OCI-LY7 (cell line): ENCODE results near the gene TTC9. TPM values are rescaled to one million over a fixed set of nuclear protein-coding genes. Genes with fewer than 3 reads are reported as not detected.

Experiments
- BruUV-seq: library from RNA; stranded (reverse); fragments of 400-500 nt; replicated peaks from 2 replicates; lab custom pipeline; 2021; lab: Mats Ljungman, UMichigan
- CTCF ChIA-PET: fragments of 300-600 bp; sonication (Branson Sonifier 250); formaldehyde crosslinking; loops from one replicate; lab custom pipeline; 2022; ENCODE audit warnings: antibody characterized with exemption; ENCODE audit not compliant: unreplicated experiment; lab: Charles Lee
- POLR2A ChIA-PET: fragments of 300-600 bp; sonication (Branson Sonifier 250); formaldehyde crosslinking; loops from one replicate; lab custom pipeline; 2022; ENCODE audit warnings: antibody characterized with exemption; lab: Charles Lee
- DNase-seq: peaks from one replicate; pipeline ENCODE4 v3.0.0-alpha.2; 2015; ENCODE audit warnings: low spot score
- H2AFZ ChIP-seq: fragments of 200-600 bp; sonication (generic), shearing (Covaris generic); 2 replicates; pipeline ENCODE4 v1.6.1; 2014; ENCODE audit warnings: mild to moderate bottlenecking, antibody characterized with exemption, low read length, moderate library complexity
- H3K27ac ChIP-seq: fragments of 200-600 bp; sonication (generic); 2 replicates; pipeline ENCODE4 v1.5.1; 2014; ENCODE audit warnings: mixed run types, low read depth, mild to moderate bottlenecking, moderate library complexity, low read length, inconsistent platforms; ENCODE audit not compliant: poor library complexity, severe bottlenecking
- H3K36me3 ChIP-seq: fragments of 200-600 bp; sonication (generic); 2 replicates; pipeline ENCODE4 v1.6.1; 2014; ENCODE audit warnings: mild to moderate bottlenecking, antibody characterized with exemption, low read length, moderate library complexity, mixed read lengths; ENCODE audit not compliant: insufficient read depth
- H3K4me1 ChIP-seq: fragments of 200-600 bp; sonication (generic); 2 replicates; pipeline ENCODE4 v1.5.1; 2014; ENCODE audit warnings: mild to moderate bottlenecking, low read length; ENCODE audit not compliant: insufficient read depth, poor library complexity, severe bottlenecking
- H3K4me2 ChIP-seq: fragments of 200-600 bp; sonication (generic); 2 replicates; pipeline ENCODE4 v1.6.1; 2014; ENCODE audit warnings: mild to moderate bottlenecking, low read length
- H3K4me3 ChIP-seq: fragments of 200-600 bp; sonication (generic); 2 replicates; pipeline ENCODE4 v1.5.1; 2014; ENCODE audit warnings: mild to moderate bottlenecking, low read depth, low read length; ENCODE audit not compliant: poor library complexity, severe bottlenecking
- H3K79me2 ChIP-seq: fragments of 200-600 bp; sonication (generic); 2 replicates; pipeline ENCODE4 v1.6.1; 2016; ENCODE audit warnings: low read depth, mild to moderate bottlenecking, low read length, moderate library complexity, mixed read lengths; ENCODE audit not compliant: insufficient read depth
- H3K9me2 ChIP-seq: fragments of 200-600 bp; sonication (generic); 2 replicates; pipeline ENCODE4 v1.6.1; 2016; ENCODE audit warnings: mild to moderate bottlenecking, low read length, mixed read lengths; ENCODE audit not compliant: insufficient read depth
- H3K9me3 ChIP-seq: fragments of 200-600 bp; sonication (generic); 2 replicates; pipeline ENCODE4 v1.6.1; 2014; ENCODE audit warnings: mild to moderate bottlenecking, mixed run types, low read length, mixed read lengths
- H4K20me1 ChIP-seq: fragments of 200-600 bp; sonication (generic); 2 replicates; pipeline ENCODE4 v1.6.1; 2014; ENCODE audit warnings: mild to moderate bottlenecking, antibody characterized with exemption, low read length, moderate library complexity, mixed read lengths; ENCODE audit not compliant: insufficient read depth
- EZH2phosphoT487 ChIP-seq: fragments of 200-600 bp; sonication (generic); IDR thresholded peaks from 2 replicates; pipeline ENCODE4 v1.6.1; 2018; ENCODE audit warnings: low read depth, borderline replicate concordance, mild to moderate bottlenecking, mixed run types, antibody characterized with exemption, low read length, moderate library complexity, mixed read lengths
- intact Hi-C: fragments of 100-400 bp; cut with micrococcal nuclease; formaldehyde crosslinking; loops from one replicate; pipeline ENCODE4 v1.10.0; 2022; ENCODE audit not compliant: unreplicated experiment
- total RNA-seq, 2 experiments: library from RNA; depleted of rRNA in 1 of 2; stranded (reverse); fragments of >200 nt in 1 of 2; shearing (Covaris generic) in 1 of 2; gene quantifications; 2 replicates each; pipeline ENCODE4 v1.2.3, GENCODE V29; 2014 to 2022
- TF ChIP-seq, protein P1 (sequence below): fragments of 200-600 bp; sonication (generic); conservative IDR thresholded peaks from 2 replicates; pipeline ENCODE4 v1.5.1; 2014; ENCODE audit warnings: mild to moderate bottlenecking, antibody characterized with exemption, low read length, moderate library complexity, mixed read lengths

The TTC9 gene
- total RNA-seq, 2 experiments from 2014 or later: 11.0 to 13.0 TPM

DNA sequence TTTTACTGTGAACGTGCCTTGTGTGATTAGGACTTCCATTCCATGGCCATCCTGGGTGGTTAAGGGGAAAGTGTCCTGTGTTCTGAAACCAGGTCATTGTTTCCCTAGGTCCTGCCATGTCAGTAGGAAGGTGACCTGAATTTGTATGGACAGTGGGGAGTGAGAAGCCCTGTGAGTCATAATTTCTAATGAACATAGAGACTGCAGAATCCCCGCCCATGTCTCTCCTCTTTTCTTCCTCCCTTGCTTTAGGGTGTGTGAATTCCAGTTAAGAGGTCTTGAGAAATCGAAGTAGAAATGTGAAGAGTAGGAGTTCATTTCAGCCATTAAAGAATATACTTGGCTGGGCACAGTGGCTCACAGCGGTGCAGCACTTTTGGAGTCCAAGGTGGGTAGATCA lies 8.1 kb downstream of the TTC9 start:
- intact Hi-C loops: loop anchor here (10.0 kb wide), 1 partner anchor 1035 kb away; the partner anchor contains the start of gene SUSD6
- Histone ChIP-seq H3K27ac (no peak overlapping the region), H3K9me3 (peaks cover 3% of the 10 kb centered on the region; the same call in 1 of the 2 replicates), H2AFZ (no peak overlapping the region), H3K9me2 (no peaks in the 10 kb centered on the region), H3K4me2 (no peak overlapping the region), H4K20me1 (no peaks in the 10 kb centered on the region), H3K79me2 (peaks cover 64% of the 10 kb centered on the region), H3K36me3 (peaks cover 85% of the 10 kb centered on the region), H3K4me1 (peaks cover 71% of the 10 kb centered on the region), H3K4me3 (no peak overlapping the region)
- TF ChIP-seq, protein P1, sequence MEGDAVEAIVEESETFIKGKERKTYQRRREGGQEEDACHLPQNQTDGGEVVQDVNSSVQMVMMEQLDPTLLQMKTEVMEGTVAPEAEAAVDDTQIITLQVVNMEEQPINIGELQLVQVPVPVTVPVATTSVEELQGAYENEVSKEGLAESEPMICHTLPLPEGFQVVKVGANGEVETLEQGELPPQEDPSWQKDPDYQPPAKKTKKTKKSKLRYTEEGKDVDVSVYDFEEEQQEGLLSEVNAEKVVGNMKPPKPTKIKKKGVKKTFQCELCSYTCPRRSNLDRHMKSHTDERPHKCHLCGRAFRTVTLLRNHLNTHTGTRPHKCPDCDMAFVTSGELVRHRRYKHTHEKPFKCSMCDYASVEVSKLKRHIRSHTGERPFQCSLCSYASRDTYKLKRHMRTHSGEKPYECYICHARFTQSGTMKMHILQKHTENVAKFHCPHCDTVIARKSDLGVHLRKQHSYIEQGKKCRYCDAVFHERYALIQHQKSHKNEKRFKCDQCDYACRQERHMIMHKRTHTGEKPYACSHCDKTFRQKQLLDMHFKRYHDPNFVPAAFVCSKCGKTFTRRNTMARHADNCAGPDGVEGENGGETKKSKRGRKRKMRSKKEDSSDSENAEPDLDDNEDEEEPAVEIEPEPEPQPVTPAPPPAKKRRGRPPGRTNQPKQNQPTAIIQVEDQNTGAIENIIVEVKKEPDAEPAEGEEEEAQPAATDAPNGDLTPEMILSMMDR: no peak
- TF ChIP-seq EZH2phosphoT487: no peak
- DNase-seq: no peak
- BruUV-seq: no TSS peak
- POLR2A ChIA-PET: interaction anchor here (0.6 kb wide), 1 partner anchor 356 kb away, joined by 3 read pairs; no protein-coding TSS in a partner anchor
- CTCF ChIA-PET: no interaction called here

DNA sequence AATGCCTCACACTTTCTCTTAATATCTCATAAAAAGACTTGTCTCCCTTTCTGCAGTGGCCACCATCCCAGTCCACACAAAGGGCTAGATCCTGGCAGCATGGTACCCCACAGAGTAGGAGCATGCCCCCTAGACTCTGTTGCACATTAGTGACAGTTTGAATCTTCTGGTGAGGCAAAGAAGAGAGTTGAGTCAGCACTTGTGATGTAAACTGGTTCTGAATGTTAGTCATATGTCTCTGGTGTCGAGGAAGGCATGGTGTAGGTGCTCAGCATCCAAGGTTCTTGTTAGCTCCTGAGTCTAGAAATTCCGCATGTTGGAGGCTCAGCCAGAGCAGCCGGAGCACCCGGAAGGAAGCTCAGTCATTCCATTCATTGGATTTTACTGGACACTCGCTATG lies 9.8 kb downstream of the TTC9 start:
- ChIA-PET POLR2A (interaction anchor here (0.9 to 1.3 kb wide), 4 partner anchors 9 to 158 kb away, joined by 3 to 4 read pairs (median 3); partner anchors contain the start of genes MAP3K9 and TTC9), CTCF (no interaction called here)
- Histone ChIP-seq H3K9me2 (no peaks in the 10 kb centered on the region), H2AFZ (no peak overlapping the region), H3K4me1 (peaks cover 69% of the 10 kb centered on the region), H3K4me2 (no peak overlapping the region), H3K9me3 (peaks cover 5% of the 10 kb centered on the region; the same call in 1 of the 2 replicates), H3K36me3 (peaks cover 76% of the 10 kb centered on the region), H3K27ac (no peak overlapping the region), H4K20me1 (no peaks in the 10 kb centered on the region), H3K4me3 (no peak overlapping the region), H3K79me2 (peaks cover 55% of the 10 kb centered on the region)
- intact Hi-C loops: no loop called here
- no peak for TF ChIP-seq EZH2phosphoT487
- TF ChIP-seq, protein P1: no peak
- BruUV-seq: no TSS peak
- no peak for DNase-seq

DNA sequence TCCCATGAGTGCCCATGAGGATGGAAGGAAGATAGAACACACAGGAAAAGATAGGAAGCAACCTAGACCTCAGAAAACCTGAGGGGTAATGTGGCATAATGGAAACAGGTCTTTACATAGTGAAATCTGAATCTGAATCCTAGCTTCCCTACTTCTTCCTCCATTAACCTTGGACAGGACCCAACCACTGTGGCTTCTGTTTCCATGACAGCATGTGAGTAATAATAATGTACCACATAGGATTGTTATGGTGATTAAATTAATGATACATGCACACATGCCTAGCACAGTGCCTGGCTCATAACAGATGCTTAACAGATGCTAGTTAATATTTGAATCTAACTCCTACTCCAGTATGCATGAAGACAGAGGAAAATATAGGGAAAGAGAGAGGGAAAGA lies 11.2 kb downstream of the TTC9 start:
- H2AFZ ChIP-seq: no peak overlapping the region
- no peak for DNase-seq
- peak overlapping the region; percentile 99 for H3K27ac ChIP-seq
- H3K79me2 ChIP-seq: peaks cover 55% of the 10 kb centered on the region
- CTCF ChIA-PET: interaction anchor here (0.6 kb wide), 1 partner anchor 10 kb away, joined by 3 read pairs; no protein-coding TSS in a partner anchor
- peaks cover 69% of the 10 kb centered on the region for H3K4me1 ChIP-seq
- POLR2A ChIA-PET: no interaction called here
- H3K9me3 ChIP-seq: peaks cover 9% of the 10 kb centered on the region; the same call in 1 of the 2 replicates
- BruUV-seq: no TSS peak
- peaks cover 75% of the 10 kb centered on the region for H3K36me3 ChIP-seq
- H3K4me2 ChIP-seq: no peak overlapping the region
- no peaks in the 10 kb centered on the region for H4K20me1 ChIP-seq
- intact Hi-C loops: no loop called here
- no peaks in the 10 kb centered on the region for H3K9me2 ChIP-seq
- no peak for TF ChIP-seq EZH2phosphoT487
- TF ChIP-seq, protein P1: no peak
- H3K4me3 ChIP-seq: no peak overlapping the region
